Left ventricle myocardium inferior (tissue), 1 donor: ENCODE results near the gene LRRN2. TPM values are rescaled to one million over a fixed set of nuclear protein-coding genes. Genes with fewer than 3 reads are reported as not detected.

Source experiments
- DNase-seq: peaks from one replicate; pipeline ENCODE4 v3.0.0-alpha.2; 2020
- H3K27ac ChIP-seq: fragments of 200-600 bp; replicated peaks from 2 replicates; pipeline ENCODE4 v1.8.0; 2021
- H3K27me3 ChIP-seq: fragments of 200-600 bp; 2 replicates; pipeline ENCODE4 v1.8.0; 2021; ENCODE audit warnings: low read depth
- H3K36me3 ChIP-seq: fragments of 200-600 bp; 2 replicates; pipeline ENCODE4 v1.8.0; 2021
- H3K4me1 ChIP-seq: fragments of 200-600 bp; 2 replicates; pipeline ENCODE4 v1.8.0; 2021
- H3K4me3 ChIP-seq: fragments of 200-600 bp; 2 replicates; pipeline ENCODE4 v1.8.0; 2021; ENCODE audit warnings: mild to moderate bottlenecking, moderate library complexity
- H3K9me3 ChIP-seq: fragments of 200-600 bp; replicated peaks from 2 replicates; pipeline ENCODE4 v1.8.0; 2021
- CTCF ChIP-seq: fragments of 200-600 bp; IDR thresholded peaks from 2 replicates; pipeline ENCODE4 v1.8.0; 2021; ENCODE audit warnings: antibody characterized with exemption, mild to moderate bottlenecking, borderline replicate concordance
- intact Hi-C: fragments of 100-400 bp; cut with micrococcal nuclease; formaldehyde crosslinking; loops from one replicate; pipeline ENCODE4 v1.11.0; 2022
- total RNA-seq: library from RNA; stranded (reverse); fragmentation: NEBNext Ultra II Directional; extraction: Animal tissue kit (Norgen Biotek cat#: 25700); gene quantifications from one replicate; pipeline ENCODE4 v1.2.1, GENCODE V29; 2021
- donor health status: DM: no; HTN: yes; CAD: no; lungs with severe emphysema.

Gene LRRN2
- total RNA-seq, 1 donor from 2014 or later, result 1.4 TPM

DNA sequence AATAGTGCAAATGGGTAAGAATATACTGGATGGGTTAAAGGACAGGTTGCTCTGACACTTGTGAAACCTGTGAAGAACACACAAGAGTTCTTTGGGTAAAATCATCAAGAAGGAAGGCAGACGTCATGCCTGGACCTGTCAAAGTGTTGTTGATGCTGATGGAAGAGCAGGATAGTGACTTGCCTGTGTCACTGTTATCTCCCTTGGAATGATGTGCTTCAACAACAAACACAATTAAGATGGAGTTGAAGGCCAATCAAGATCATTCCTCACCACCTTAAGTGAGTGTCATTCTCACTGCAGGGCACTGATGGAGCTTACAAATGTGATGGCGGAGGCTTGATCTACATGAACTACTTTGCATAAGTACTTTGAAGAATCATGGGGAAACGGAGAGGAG, 73.2 kb downstream of the LRRN2 start:
- intact Hi-C loops, result no loop called here

DNA sequence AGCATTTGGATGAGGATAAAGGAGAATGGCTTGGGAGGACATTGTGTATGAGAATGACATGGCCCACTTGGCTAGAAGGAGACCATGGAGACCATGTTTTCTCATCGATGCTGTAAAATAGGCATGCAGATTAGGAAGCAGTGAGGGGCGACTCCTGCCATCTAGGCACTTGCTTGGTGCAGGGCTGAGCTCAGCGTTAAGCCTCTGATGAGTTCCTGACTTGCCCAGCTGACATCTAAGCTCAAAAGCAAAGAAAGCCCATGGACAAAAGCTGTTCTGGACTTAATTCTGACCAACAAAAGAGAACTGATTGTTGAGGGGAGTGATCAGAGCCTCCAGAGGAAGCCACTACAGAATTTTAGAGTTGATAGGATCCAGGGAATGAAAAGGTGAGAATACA, 74.5 kb downstream of the LRRN2 start:
- intact Hi-C loops, result no loop called here
- Histone ChIP-seq H3K4me3 (no peak overlapping the region), H3K9me3 (no peaks in the 10 kb centered on the region), H3K27ac (no peak overlapping the region), H3K4me1 (no peaks in the 10 kb centered on the region), H3K27me3 (peaks cover 50% of the 10 kb centered on the region), H3K36me3 (no peaks in the 10 kb centered on the region)
- no peak for DNase-seq
- no peak for TF ChIP-seq CTCF

More for the DNA sequence above, 73.2 kb downstream of the LRRN2 start:
- no peak overlapping the region for H3K4me3 ChIP-seq
- no peaks in the 10 kb centered on the region for H3K9me3 ChIP-seq
- H3K27me3 ChIP-seq, result peaks cover 37% of the 10 kb centered on the region
- TF ChIP-seq CTCF, result no peak
- no peak for DNase-seq
- no peaks in the 10 kb centered on the region for H3K36me3 ChIP-seq
- no peaks in the 10 kb centered on the region for H3K4me1 ChIP-seq
- H3K27ac ChIP-seq, result no peak overlapping the region

GRCh38 chr1:204607910-204608309, 77.6 kb downstream of the LRRN2 start:
- H3K4me3 ChIP-seq, result no peak overlapping the region
- no peaks in the 10 kb centered on the region for H3K4me1 ChIP-seq
- peaks cover 69% of the 10 kb centered on the region for H3K27me3 ChIP-seq
- intact Hi-C loops, result no loop called here
- no peak for TF ChIP-seq CTCF
- DNase-seq, result no peak
- H3K9me3 ChIP-seq, result no peaks in the 10 kb centered on the region
- no peak overlapping the region for H3K27ac ChIP-seq
- H3K36me3 ChIP-seq, result no peaks in the 10 kb centered on the region

DNA sequence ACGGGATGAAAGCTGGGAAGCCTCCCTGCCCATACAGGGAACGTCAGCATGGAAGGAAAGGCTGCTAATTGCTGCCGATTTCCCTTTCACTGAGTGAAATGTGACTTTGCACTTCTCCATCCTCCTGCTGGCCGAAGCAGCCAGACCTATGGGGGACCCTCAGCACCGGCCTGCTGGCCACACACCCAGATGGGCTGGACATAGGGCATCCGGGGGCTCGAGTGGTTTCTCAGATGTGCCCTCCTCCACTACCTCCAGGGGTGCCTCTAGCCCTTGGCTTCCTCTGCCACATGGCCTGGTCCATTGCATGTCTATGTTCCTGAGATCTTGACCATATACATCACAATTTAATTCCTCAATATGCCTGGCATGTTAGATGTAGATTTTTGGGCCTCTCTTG, 79.7 kb downstream of the LRRN2 start:
- H3K27me3 ChIP-seq, result peaks cover 90% of the 10 kb centered on the region
- H3K27ac ChIP-seq, result no peak overlapping the region
- TF ChIP-seq CTCF, result no peak
- no peaks in the 10 kb centered on the region for H3K9me3 ChIP-seq
- no peaks in the 10 kb centered on the region for H3K36me3 ChIP-seq
- DNase-seq, result no peak
- intact Hi-C loops, result no loop called here
- H3K4me3 ChIP-seq, result no peak overlapping the region
- H3K4me1 ChIP-seq, result no peaks in the 10 kb centered on the region

DNA sequence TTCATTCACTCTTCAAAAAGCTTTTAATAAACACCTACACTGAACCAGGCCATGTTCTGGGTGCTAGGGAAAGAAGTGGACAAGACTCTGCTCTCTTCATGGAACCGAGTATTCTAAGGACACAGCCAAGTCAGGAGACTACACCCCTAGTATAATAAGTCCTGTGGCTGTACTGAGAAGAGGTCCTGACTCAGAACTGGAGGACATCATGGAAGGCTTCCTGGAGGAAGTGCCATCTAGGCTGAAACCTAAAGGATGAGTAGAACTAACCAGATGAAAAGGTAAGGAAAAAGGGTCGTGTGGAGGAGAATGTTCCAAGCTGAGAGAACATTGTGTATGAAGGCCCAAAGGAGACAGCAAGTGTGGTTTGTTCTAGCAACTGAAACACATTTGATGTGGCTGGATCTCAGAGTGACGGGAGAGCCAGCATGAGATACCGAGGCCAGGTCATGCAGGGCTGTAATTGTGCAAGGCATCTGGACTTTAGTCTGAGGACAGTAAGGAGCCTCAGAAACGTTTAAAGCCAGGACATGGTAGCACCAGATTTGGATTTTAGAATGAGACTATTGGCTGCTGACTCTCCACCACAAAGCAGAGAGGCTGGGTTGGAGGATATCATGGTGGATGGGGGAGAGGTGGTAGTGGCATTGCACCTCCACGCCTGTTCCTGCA, 82.5 kb downstream of the LRRN2 start:
- Histone ChIP-seq H3K4me3 (no peak overlapping the region), H3K9me3 (no peaks in the 10 kb centered on the region), H3K4me1 (no peaks in the 10 kb centered on the region), H3K27ac (no peak overlapping the region), H3K36me3 (no peaks in the 10 kb centered on the region), H3K27me3 (peaks cover 97% of the 10 kb centered on the region)
- DNase-seq, result no peak
- intact Hi-C loops, result no loop called here
- TF ChIP-seq CTCF, result no peak
